HG03342 (cell line): Measurements from ENCODE around the gene HCAR3.
"Not testable (repeated sequence)": the region's sequence is repeated elsewhere in the genome, so short reads cannot be mapped to it uniquely, and the experiment has no call there.

ENCODE experiments used
- ATAC-seq: cut with Tn5 transposase; IDR thresholded peaks from one replicate; pipeline ENCODE4 v1.9.1; 2021; ENCODE audit warnings: mild to moderate bottlenecking, moderate library complexity; ENCODE audit not compliant: unreplicated experiment

HCAR3 gene

GRCh38 chr12:122716658-122717057 is at the start of gene HCAR3:
HCAR3 (minus strand) TSS chr12:122716811; CDS start chr12:122716737, 74 bp downstream.
- not testable (repeated sequence) for ATAC-seq

GRCh38 chr12:122757568-122757967 is 41.0 kb upstream of the HCAR3 start:
- no peak for ATAC-seq

- ATAC-seq, result no peak
These were observed 38.2 kb upstream of the HCAR3 start for GRCh38 chr12:122754790-122755189.

- ATAC-seq, result no peak
These were observed 36.7 kb upstream of the HCAR3 start for GRCh38 chr12:122753319-122753650.

- peak; percentile 96 for ATAC-seq
These were observed 36.1 kb upstream of the HCAR3 start, which contains the start of gene DENR for GRCh38 chr12:122752464-122753318. DENR (plus strand) TSS chr12:122752824; CDS start chr12:122753702, 878 bp downstream.

- ATAC-seq, result not testable (repeated sequence)
These were observed 34.3 kb upstream of the HCAR3 start for GRCh38 chr12:122750781-122751515.

- ATAC-seq, result no peak
These were observed 33.1 kb upstream of the HCAR3 start for GRCh38 chr12:122749569-122750332.

GRCh38 chr12:122747224-122748135 is 30.9 kb upstream of the HCAR3 start:
- no peak for ATAC-seq

- no peak for ATAC-seq
These were observed 27.4 kb upstream of the HCAR3 start for GRCh38 chr12:122743895-122744525.

- ATAC-seq, result no peak
These were observed 23.7 kb upstream of the HCAR3 start for GRCh38 chr12:122740351-122740750.

- ATAC-seq, result no peak
These were observed 22.0 kb upstream of the HCAR3 start for GRCh38 chr12:122738571-122738970.

GRCh38 chr12:122732611-122733010 is 16.0 kb upstream of the HCAR3 start:
- no peak for ATAC-seq

- ATAC-seq, result no peak
These were observed 15.6 kb upstream of the HCAR3 start for GRCh38 chr12:122732170-122732569.

GRCh38 chr12:122730215-122731014 is 13.8 kb upstream of the HCAR3 start, which contains the start of gene HCAR1:
HCAR1 (minus strand) TSS chr12:122730844; CDS start chr12:122730339, 505 bp downstream.
- no peak for ATAC-seq

GRCh38 chr12:122729583-122730214 is 13.1 kb upstream of the HCAR3 start:
- no peak for ATAC-seq

- ATAC-seq, result no peak
These were observed 9.5 kb upstream of the HCAR3 start for GRCh38 chr12:122726080-122726558.

GRCh38 chr12:122725452-122726079 is 9.0 kb upstream of the HCAR3 start:
- no peak for ATAC-seq
